ENCODE measurements around the gene SCAF1.
A peak's percentile ranks its signal among the peaks of the same experiment; 100 is the strongest.

Gene SCAF1, protein sequence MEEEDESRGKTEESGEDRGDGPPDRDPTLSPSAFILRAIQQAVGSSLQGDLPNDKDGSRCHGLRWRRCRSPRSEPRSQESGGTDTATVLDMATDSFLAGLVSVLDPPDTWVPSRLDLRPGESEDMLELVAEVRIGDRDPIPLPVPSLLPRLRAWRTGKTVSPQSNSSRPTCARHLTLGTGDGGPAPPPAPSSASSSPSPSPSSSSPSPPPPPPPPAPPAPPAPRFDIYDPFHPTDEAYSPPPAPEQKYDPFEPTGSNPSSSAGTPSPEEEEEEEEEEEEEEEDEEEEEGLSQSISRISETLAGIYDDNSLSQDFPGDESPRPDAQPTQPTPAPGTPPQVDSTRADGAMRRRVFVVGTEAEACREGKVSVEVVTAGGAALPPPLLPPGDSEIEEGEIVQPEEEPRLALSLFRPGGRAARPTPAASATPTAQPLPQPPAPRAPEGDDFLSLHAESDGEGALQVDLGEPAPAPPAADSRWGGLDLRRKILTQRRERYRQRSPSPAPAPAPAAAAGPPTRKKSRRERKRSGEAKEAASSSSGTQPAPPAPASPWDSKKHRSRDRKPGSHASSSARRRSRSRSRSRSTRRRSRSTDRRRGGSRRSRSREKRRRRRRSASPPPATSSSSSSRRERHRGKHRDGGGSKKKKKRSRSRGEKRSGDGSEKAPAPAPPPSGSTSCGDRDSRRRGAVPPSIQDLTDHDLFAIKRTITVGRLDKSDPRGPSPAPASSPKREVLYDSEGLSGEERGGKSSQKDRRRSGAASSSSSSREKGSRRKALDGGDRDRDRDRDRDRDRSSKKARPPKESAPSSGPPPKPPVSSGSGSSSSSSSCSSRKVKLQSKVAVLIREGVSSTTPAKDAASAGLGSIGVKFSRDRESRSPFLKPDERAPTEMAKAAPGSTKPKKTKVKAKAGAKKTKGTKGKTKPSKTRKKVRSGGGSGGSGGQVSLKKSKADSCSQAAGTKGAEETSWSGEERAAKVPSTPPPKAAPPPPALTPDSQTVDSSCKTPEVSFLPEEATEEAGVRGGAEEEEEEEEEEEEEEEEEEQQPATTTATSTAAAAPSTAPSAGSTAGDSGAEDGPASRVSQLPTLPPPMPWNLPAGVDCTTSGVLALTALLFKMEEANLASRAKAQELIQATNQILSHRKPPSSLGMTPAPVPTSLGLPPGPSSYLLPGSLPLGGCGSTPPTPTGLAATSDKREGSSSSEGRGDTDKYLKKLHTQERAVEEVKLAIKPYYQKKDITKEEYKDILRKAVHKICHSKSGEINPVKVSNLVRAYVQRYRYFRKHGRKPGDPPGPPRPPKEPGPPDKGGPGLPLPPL

DNA sequence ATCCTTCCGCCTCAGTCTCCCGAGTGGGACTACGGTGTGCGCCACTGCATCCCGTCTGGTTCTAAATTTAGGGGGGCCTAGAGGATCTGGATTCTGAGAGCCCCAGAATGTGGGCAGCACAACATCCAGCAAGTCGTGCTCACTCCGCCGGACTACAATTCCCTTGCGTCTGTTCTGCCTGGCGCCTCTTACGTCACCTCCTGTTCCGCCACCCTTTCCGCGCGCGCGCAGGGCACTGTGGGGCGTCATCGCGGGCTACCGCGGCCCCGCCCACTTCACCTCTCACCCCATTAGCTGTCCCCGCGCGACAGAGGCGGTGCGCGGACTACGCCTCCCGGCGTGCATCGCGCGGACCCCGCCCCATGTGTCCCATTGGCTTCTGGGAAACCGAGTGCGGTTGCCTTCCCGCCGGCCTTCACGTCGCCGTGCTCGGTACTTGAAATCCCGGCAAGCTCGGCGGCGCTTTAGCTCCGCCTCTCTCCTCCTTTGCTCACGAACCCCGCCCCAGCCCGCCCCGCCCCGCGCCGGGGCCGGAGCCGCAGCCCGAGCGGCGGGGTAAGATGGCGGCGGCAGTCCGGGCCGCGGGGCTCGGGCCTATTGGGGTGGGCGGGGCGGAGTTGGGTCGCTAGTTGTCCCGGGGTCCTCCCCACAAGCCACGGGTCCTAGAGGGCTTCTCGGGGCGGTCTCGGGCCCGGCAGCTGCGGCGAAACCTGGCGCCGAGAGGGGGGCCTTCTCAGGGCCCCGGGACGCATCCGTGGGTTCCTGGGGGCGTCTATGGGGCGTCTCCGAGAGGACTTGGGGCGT, at the start of gene SCAF1:
TSS of gene SCAF1 (plus strand) at position 522 of the 804 bp plus-strand sequence. CDS start 2,818 bp downstream, outside the sequence.
- DNase-seq = peak; percentile 97 to 99

- peak; percentile 38 to 47 for DNase-seq
These were observed 49.4 kb upstream of the SCAF1 start for GRCh38 chr19:49592486-49593232.

GRCh38 chr19:49593233-49594113, 48.5 kb upstream of the SCAF1 start:
- DNase-seq = peak; percentile 72 to 97

DNA sequence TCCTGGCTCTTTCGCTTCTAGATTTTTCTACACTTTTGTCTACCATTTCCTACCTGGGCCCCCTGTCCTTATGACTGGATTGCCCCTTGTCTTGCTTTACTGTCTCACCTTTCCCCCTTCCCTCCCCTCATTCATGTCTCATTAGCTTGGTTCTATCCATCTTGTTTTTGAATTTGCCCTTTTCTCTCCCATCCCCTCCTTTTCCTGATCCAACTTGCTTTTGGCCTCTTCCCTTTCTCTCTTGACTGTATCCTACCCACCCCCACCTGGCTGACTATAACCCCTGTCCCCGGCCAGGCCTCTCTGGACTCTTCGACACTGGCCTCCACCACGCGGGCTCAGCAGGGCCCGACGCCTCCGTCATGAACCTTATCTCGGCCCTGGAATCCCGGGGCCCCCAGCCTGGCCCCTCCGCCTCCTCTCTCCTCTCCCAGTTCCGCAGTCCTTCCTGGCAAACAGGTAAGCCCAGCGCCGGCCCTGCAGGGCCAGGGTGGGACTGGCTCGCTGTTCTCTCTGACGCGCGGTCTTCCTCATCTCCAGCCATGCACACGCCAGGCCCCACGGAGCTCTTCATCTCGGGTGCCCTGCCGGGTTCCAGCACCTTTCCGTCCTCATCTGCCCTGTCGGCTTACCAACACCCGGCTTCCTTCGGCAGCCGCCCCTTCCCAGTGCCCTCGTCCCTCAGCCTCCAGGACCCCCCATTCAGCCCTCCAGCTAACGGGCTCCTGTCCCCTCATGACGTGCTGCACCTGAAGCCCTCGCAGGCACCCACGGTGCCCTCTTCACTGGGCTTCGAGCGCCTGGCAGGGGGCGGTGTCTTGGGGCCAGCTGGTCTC, 47.6 kb upstream of the SCAF1 start:
- DNase-seq = no peak

DNA sequence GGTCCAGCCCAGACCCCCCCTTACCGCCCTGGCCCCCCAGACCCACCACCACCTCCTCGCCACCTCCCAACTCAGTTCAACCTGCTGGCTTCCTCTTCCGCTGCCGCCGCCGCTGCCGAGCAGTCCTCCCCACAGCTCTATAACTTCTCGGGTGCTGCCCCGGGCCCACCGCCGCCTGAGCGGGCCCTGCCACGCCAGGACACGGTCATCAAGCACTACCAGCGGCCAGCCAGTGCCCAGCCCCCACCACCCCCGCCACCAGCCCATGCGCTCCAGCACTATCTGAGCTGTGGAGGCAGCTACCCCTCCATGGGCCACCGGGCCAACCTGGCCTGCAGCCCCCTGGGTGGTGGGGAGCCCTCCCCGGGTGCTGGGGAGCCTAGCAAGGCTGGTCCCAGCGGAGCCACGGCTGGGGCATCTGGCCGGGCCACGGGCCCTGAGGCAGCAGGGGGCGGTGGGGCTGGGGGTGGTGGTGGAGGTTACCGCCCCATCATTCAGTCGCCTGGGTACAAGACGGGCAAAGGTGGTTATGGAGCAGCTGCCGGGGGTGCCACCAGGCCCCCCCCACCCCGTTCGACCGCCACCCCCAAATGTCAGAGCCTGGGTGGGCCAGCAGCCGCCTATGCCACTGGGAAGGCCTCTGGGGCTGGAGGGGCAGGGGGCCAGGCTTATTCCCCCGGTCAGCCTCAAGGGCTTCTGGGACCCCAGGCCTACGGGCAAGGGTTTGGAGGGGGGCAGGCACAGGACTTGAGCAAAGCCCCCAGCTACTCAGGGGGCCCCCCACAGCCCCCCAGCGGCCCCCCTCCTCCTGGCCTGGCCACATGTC, 46.8 kb upstream of the SCAF1 start:
- no peak for DNase-seq

GRCh38 chr19:49595819-49596404, 46.1 kb upstream of the SCAF1 start:
- no peak for DNase-seq

- no peak for DNase-seq
These were observed 45.6 kb upstream of the SCAF1 start for GRCh38 chr19:49596407-49596806.

DNA sequence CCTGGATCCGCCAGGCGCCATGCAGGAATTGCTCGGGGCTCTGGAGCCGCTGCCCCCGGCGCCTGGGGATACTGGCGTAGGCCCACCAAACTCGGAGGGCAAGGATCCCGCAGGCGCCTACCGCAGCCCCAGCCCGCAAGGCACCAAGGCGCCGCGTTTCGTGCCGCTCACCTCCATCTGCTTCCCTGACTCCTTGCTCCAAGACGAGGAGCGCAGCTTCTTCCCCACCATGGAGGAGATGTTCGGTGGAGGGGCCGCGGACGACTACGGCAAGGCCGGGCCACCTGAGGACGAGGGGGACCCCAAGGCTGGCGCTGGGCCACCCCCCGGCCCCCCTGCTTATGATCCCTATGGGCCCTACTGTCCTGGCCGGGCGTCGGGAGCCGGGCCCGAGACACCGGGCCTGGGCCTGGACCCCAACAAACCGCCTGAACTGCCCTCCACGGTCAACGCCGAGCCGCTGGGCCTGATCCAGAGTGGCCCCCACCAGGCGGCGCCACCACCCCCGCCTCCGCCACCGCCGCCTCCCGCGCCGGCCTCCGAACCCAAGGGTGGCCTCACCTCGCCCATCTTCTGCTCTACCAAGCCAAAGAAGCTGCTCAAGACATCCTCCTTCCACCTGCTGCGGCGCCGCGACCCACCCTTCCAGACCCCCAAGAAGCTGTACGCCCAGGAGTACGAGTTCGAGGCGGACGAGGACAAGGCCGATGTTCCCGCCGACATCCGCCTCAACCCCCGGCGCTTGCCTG, 44.9 kb upstream of the SCAF1 start:
- no peak for DNase-seq

DNA sequence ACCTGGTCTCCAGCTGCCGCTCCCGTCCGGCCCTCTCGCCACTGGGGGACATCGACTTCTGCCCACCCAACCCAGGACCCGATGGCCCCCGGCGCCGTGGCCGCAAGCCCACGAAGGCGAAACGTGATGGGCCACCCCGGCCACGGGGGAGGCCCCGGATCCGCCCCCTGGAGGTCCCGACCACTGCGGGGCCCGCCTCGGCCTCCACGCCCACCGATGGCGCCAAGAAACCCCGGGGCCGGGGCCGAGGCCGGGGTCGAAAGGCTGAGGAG, 44.4 kb upstream of the SCAF1 start:
- DNase-seq = no peak

DNA sequence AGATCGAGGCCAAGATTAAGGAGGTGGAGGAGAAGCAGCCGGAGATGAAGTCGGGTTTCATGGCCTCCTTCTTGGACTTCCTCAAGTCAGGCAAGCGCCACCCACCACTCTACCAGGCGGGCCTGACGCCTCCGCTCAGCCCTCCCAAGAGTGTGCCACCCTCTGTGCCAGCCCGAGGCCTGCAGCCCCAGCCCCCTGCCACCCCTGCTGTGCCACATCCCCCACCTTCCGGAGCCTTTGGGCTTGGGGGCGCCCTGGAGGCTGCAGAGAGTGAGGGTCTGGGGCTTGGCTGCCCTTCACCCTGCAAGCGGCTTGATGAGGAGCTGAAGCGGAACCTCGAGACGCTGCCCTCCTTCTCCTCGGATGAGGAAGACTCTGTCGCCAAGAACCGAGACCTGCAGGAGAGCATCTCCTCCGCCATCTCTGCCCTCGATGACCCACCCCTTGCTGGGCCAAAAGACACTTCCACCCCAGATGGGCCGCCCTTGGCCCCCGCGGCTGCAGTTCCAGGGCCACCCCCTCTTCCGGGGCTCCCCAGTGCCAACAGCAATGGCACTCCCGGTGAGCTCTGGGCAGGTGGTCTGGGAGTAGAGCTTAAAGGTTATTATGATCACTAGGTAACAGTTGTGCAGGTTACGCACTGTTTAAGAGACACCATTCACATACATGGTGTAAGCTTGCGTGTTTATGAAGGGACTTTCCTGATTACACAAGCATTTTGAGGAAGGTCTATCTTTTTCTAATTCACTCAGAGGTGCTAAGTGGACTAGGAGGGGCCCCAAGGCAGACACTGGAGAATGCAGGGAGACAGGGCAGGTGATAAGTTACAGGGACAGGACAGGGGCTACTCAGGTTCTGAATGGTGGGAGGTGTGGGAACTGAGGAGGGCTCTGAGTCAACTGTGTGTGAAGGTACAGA, 42.4 kb upstream of the SCAF1 start:
- DNase-seq = no peak

DNA sequence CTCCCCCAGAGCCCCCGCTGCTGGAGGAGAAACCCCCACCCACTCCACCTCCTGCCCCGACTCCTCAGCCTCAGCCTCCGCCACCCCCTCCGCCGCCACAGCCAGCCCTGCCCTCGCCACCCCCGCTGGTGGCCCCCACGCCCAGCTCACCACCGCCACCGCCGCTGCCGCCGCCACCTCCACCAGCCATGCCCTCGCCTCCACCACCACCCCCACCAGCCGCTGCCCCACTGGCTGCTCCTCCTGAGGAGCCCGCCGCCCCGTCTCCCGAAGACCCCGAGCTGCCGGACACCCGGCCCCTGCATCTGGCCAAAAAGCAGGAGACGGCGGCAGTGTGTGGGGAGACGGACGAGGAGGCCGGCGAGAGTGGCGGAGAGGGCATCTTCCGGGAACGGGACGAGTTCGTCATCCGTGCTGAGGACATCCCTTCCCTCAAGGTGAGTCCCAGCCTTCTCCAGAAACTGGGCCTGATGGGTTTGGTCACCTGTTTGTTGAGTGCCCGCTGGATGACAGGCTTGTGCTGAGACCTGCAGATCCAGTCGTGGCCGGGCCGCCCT, 40.4 kb upstream of the SCAF1 start:
- DNase-seq = no peak

- DNase-seq = no peak
These were observed 39.2 kb upstream of the SCAF1 start for GRCh38 chr19:49602806-49603205.

DNA sequence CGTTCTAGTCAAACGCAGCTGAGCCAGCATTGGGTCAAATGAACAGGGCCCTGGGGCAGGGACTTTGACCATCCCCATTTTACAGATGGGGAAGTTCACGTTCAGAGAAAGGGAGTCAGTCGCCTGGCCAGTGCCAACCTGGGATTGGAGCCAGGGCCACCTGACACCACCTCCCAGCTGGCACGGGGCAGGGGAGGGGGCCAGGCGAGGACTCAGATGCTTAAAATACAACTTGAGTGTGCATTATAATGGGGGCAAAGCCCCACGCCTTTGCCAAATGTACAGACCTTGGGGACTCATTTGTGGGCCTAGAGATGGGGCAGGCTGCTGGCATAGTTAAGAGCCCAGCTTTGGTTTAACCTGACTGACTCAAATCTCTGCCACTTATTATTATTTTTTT, 36.4 kb upstream of the SCAF1 start:
- DNase-seq = no peak

GRCh38 chr19:49609499-49610092, 32.4 kb upstream of the SCAF1 start:
- DNase-seq = no peak

- no peak for DNase-seq
These were observed 28.6 kb upstream of the SCAF1 start for GRCh38 chr19:49613374-49613773.
